ENCODE data around the gene POC1A. TPM values are rescaled to one million over a fixed set of nuclear protein-coding genes. Genes with fewer than 3 reads are reported as not detected.

POC1A gene
- total and polyA plus RNA-seq, 2 donors (not counting 1 experiment from before 2014, with no cell fraction given) = 3.8 to 17.7 TPM

GRCh38 chr3:52067526-52067925 lies 86.7 kb downstream of the POC1A start:
- Histone ChIP-seq H3K79me2 (ENCODE audit: control insufficient read depth, insufficient read depth, low read length) (no peaks in the 10 kb centered on the region), H3K4me3 (replicated peaks in 1 of 4; ENCODE audit: control extremely low read depth in 1 of 4, insufficient read depth in 1 of 4, low read depth in 3 of 4, low read length in 4 of 4) (no peak overlapping the region), H3K27me3 (ENCODE audit: control insufficient read depth, insufficient read depth, low read length) (no peaks in the 10 kb centered on the region), H4K20me1 (ENCODE audit: control insufficient read depth, extremely low read depth, insufficient read depth, low read length) (no peaks in the 10 kb centered on the region), H3K36me3 (ENCODE audit: control insufficient read depth, insufficient read depth, low read length) (no peaks in the 10 kb centered on the region), H3K27ac (ENCODE audit: insufficient read depth, low read length) (no peak overlapping the region), H3K4me1 (ENCODE audit: control insufficient read depth, extremely low read depth, insufficient read depth, low read length) (peaks cover 4% of the 10 kb centered on the region), H2AFZ (ENCODE audit: low read length) (no peak overlapping the region), H3K9me3 (ENCODE audit: control insufficient read depth, insufficient read depth, low read depth, low read length) (no peaks in the 10 kb centered on the region), H3K4me2 (ENCODE audit: extremely low read depth, insufficient read depth, low read length) (no peak overlapping the region), H3K9ac (ENCODE audit: insufficient read depth, low read length) (no peak overlapping the region)
- no peak for TF ChIP-seq CTCF (conservative IDR thresholded peaks at IDR 0.05 in 1 of 2, IDR thresholded peaks at IDR 0.05 in 1 of 2; ENCODE audit: low read depth in 1 of 2, low read length in 2 of 2)
- TF ChIP-seq EZH2 (IDR thresholded peaks at IDR 0.05; ENCODE audit: low read length, missing control alignments) = no peak
- DNase-seq (ENCODE audit: low read depth in 2 of 2) = no peak

GRCh38 chr3:52067046-52067445 lies 87.2 kb downstream of the POC1A start:
- no peaks in the 10 kb centered on the region for H3K9me3 ChIP-seq (ENCODE audit: control insufficient read depth, insufficient read depth, low read depth, low read length)
- no peaks in the 10 kb centered on the region for H3K79me2 ChIP-seq (ENCODE audit: control insufficient read depth, insufficient read depth, low read length)
- no peak overlapping the region for H3K4me3 ChIP-seq (replicated peaks in 1 of 4; ENCODE audit: control extremely low read depth in 1 of 4, insufficient read depth in 1 of 4, low read depth in 3 of 4, low read length in 4 of 4)
- no peak overlapping the region for H3K27ac ChIP-seq (ENCODE audit: insufficient read depth, low read length)
- no peaks in the 10 kb centered on the region for H3K36me3 ChIP-seq (ENCODE audit: control insufficient read depth, insufficient read depth, low read length)
- no peak for TF ChIP-seq CTCF (conservative IDR thresholded peaks at IDR 0.05 in 1 of 2, IDR thresholded peaks at IDR 0.05 in 1 of 2; ENCODE audit: low read depth in 1 of 2, low read length in 2 of 2)
- TF ChIP-seq EZH2 (IDR thresholded peaks at IDR 0.05; ENCODE audit: low read length, missing control alignments) = no peak
- H3K27me3 ChIP-seq (ENCODE audit: control insufficient read depth, insufficient read depth, low read length) = no peaks in the 10 kb centered on the region
- H3K4me1 ChIP-seq (ENCODE audit: control insufficient read depth, extremely low read depth, insufficient read depth, low read length) = peaks cover 6% of the 10 kb centered on the region
- no peak overlapping the region for H3K4me2 ChIP-seq (ENCODE audit: extremely low read depth, insufficient read depth, low read length)
- no peak for DNase-seq (ENCODE audit: low read depth in 2 of 2)
- no peak overlapping the region for H3K9ac ChIP-seq (ENCODE audit: insufficient read depth, low read length)
- no peaks in the 10 kb centered on the region for H4K20me1 ChIP-seq (ENCODE audit: control insufficient read depth, extremely low read depth, insufficient read depth, low read length)
- no peak overlapping the region for H2AFZ ChIP-seq (ENCODE audit: low read length)

GRCh38 chr3:52065264-52065756 lies 88.9 kb downstream of the POC1A start:
- H3K4me1 ChIP-seq (ENCODE audit: control insufficient read depth, extremely low read depth, insufficient read depth, low read length) = peaks cover 6% of the 10 kb centered on the region
- no peak overlapping the region for H2AFZ ChIP-seq (ENCODE audit: low read length)
- no peak overlapping the region for H3K4me3 ChIP-seq (replicated peaks in 1 of 4; ENCODE audit: control extremely low read depth in 1 of 4, insufficient read depth in 1 of 4, low read depth in 3 of 4, low read length in 4 of 4)
- H4K20me1 ChIP-seq (ENCODE audit: control insufficient read depth, extremely low read depth, insufficient read depth, low read length) = no peaks in the 10 kb centered on the region
- H3K9ac ChIP-seq (ENCODE audit: insufficient read depth, low read length) = no peak overlapping the region
- no peaks in the 10 kb centered on the region for H3K36me3 ChIP-seq (ENCODE audit: control insufficient read depth, insufficient read depth, low read length)
- TF ChIP-seq CTCF (conservative IDR thresholded peaks at IDR 0.05 in 1 of 2, IDR thresholded peaks at IDR 0.05 in 1 of 2; ENCODE audit: low read depth in 1 of 2, low read length in 2 of 2) (no peak), EZH2 (IDR thresholded peaks at IDR 0.05; ENCODE audit: low read length, missing control alignments) (no peak)
- DNase-seq (ENCODE audit: low read depth in 2 of 2) = no peak
- no peak overlapping the region for H3K27ac ChIP-seq (ENCODE audit: insufficient read depth, low read length)
- no peaks in the 10 kb centered on the region for H3K9me3 ChIP-seq (ENCODE audit: control insufficient read depth, insufficient read depth, low read depth, low read length)
- no peaks in the 10 kb centered on the region for H3K79me2 ChIP-seq (ENCODE audit: control insufficient read depth, insufficient read depth, low read length)
- H3K4me2 ChIP-seq (ENCODE audit: extremely low read depth, insufficient read depth, low read length) = no peak overlapping the region
- H3K27me3 ChIP-seq (ENCODE audit: control insufficient read depth, insufficient read depth, low read length) = no peaks in the 10 kb centered on the region

All from fibroblast of lung (primary cell).